ENCODE results near the gene TRNP1. TPM values are rescaled to one million over a fixed set of nuclear protein-coding genes. Genes with fewer than 3 reads are reported as not detected.
A peak's percentile ranks its signal among the peaks of the same experiment; 100 is the strongest.

TRNP1 gene
- polyA plus RNA-seq, 3 donors = 0.55 to 2.8 (median 0.92) TPM

DNA sequence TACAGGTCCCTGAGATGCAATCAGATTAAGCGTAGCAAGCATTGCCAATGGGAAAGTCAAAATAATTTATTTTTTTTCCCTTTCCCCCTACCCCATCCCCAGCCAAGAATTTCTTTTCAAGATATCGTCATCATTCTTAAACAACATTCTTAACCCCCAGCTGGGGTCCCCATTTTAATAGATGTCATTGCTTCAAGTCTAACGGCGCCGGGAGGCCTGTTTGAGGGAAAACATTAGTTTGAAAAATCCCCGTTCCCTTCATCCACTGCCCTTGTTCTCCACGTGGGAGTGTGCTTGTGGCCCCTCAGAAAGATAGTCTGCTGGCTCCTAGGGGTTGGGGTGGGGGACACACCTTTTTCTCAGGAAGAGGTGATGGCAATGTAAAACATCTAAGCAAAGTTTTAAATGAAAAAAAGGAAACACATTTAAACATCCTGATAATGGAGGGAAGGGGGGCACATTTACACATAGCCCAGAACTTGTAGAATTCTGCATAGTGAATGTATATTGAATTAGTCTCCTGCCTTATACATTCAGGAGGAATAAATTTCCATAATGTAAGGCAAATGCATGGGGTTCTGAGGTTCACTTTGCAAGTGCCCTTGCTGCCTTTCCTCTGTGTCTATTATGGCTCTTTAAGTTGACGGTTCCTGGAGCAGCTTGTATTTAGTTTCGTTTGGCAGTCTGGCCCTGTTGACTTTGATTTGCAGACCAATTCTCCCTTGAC lies 6.8 kb downstream of the TRNP1 start:
- H3K9me3 Mint-ChIP-seq = peaks cover 0 to 10% (median 0%) of the 10 kb centered on the region in 7 donors

DNA sequence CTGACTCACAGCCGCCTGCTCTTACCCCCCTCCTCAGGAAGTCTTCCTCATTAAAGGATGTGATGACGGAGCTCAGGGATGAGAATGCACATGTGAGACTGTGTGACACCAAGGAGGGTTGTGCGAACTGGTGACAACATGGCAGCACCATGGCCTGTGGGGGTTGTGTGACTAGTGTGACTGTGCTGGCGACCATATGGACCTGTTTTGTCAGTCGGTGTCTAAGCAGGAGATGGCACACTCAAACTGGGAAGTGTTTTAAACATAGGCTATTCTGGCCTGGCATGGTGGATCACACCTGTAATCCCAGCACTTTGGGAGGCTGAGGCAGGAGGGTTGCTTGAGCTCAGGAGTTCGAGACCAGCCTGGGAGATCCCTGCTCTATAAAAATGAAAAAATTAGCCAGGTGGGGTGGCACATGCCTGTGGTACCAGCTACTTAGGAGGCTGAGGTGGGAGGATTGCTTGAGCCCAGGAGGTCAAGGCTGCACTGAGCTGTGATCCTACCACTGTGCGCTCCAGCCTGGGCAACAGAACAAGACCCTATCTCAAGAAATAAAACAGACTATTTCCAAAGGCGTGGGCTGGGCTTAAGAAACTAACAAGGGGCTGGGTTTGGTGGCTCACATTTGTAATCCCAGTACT lies 7.4 kb downstream of the TRNP1 start:
- Histone ChIP-seq H3K4me2 (replicated peaks; ENCODE audit: extremely low read depth, low read length, poor library complexity, severe bottlenecking) (peak overlapping the region; percentile 68), H3K79me2 (ENCODE audit: insufficient read depth, low read length) (no peaks in the 10 kb centered on the region), H3K36me3 (replicated peaks in 1 of 2; ENCODE audit: control insufficient read depth in 1 of 2, insufficient read depth in 2 of 2, low read length in 2 of 2) (no peaks in the 10 kb centered on the region), H2AFZ (ENCODE audit: insufficient read depth, low read depth, low read length, poor library complexity, severe bottlenecking) (peak overlapping the region; percentile 8), H3K27me3 (ENCODE audit: control insufficient read depth in 2 of 2, insufficient read depth in 2 of 2, low read length in 2 of 2) (peaks cover 3 to 9% of the 10 kb centered on the region in 2 donors), H4K20me1 (ENCODE audit: insufficient read depth, low read length) (no peaks in the 10 kb centered on the region), H3K9ac (ENCODE audit: insufficient read depth, low read length, poor library complexity, severe bottlenecking) (peak overlapping the region; percentile 80), H3K27ac (ENCODE audit: low read depth in 1 of 2, low read length in 2 of 2) (peak overlapping the region; percentile 90 to 99), H3K4me1 (ENCODE audit: control insufficient read depth in 1 of 2, insufficient read depth in 2 of 2, low read length in 2 of 2) (peaks cover 41 to 54% of the 10 kb centered on the region in 2 donors), H3K9me3 (replicated peaks in 1 of 2; ENCODE audit: control insufficient read depth in 1 of 2, insufficient read depth in 1 of 2, low read length in 2 of 2) (no peaks in the 10 kb centered on the region), H3K4me3 (replicated peaks in 1 of 3; ENCODE audit: low read depth in 2 of 3, low read length in 3 of 3) (peak overlapping the region in 1 of 3 experiments; percentile 59)
- Mint-ChIP-seq H3K9me3 (peaks cover 0 to 3% (median 0%) of the 10 kb centered on the region in 7 donors), H3K27ac (peak overlapping the region; percentile 96 to 99 (median 98)), H3K4me3 (peak overlapping the region in 1 of 2 donors; percentile 46), H3K27me3 (ENCODE audit: low read depth in 3 of 3) (peaks cover 11 to 15% (median 15%) of the 10 kb centered on the region in 3 donors), H3K36me3 (peaks cover 0 to 8% of the 10 kb centered on the region in 2 donors), H3K4me1 (peaks cover 54% of the 10 kb centered on the region)
- DNase-seq = peak; percentile 86 to 93 (median 87)
- WGBS (ENCODE audit: insufficient coverage) = 79% methylated on average over 4 of the region's 8 CpGs
- TF ChIP-seq, protein P1, sequence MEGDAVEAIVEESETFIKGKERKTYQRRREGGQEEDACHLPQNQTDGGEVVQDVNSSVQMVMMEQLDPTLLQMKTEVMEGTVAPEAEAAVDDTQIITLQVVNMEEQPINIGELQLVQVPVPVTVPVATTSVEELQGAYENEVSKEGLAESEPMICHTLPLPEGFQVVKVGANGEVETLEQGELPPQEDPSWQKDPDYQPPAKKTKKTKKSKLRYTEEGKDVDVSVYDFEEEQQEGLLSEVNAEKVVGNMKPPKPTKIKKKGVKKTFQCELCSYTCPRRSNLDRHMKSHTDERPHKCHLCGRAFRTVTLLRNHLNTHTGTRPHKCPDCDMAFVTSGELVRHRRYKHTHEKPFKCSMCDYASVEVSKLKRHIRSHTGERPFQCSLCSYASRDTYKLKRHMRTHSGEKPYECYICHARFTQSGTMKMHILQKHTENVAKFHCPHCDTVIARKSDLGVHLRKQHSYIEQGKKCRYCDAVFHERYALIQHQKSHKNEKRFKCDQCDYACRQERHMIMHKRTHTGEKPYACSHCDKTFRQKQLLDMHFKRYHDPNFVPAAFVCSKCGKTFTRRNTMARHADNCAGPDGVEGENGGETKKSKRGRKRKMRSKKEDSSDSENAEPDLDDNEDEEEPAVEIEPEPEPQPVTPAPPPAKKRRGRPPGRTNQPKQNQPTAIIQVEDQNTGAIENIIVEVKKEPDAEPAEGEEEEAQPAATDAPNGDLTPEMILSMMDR (IDR thresholded peaks at IDR 0.05) = no peak
- intact Hi-C loops (cut with micrococcal nuclease) = loop anchor here (2.0 to 5.0 kb wide), 4 partner anchors 69 to 631 kb away; no protein-coding TSS in a partner anchor

More for the DNA sequence above, 6.8 kb downstream of the TRNP1 start:
- Histone ChIP-seq H3K27me3 (ENCODE audit: control insufficient read depth in 2 of 2, insufficient read depth in 2 of 2, low read length in 2 of 2) (peaks cover 8 to 16% of the 10 kb centered on the region in 2 donors), H4K20me1 (ENCODE audit: insufficient read depth, low read length) (no peaks in the 10 kb centered on the region), H3K4me3 (replicated peaks in 1 of 3; ENCODE audit: low read depth in 2 of 3, low read length in 3 of 3) (no peak overlapping the region), H3K4me2 (replicated peaks; ENCODE audit: extremely low read depth, low read length, poor library complexity, severe bottlenecking) (no peak overlapping the region), H3K9ac (ENCODE audit: insufficient read depth, low read length, poor library complexity, severe bottlenecking) (peak overlapping the region; percentile 13), H3K36me3 (replicated peaks in 1 of 2; ENCODE audit: control insufficient read depth in 1 of 2, insufficient read depth in 2 of 2, low read length in 2 of 2) (no peaks in the 10 kb centered on the region), H3K9me3 (replicated peaks in 1 of 2; ENCODE audit: control insufficient read depth in 1 of 2, insufficient read depth in 1 of 2, low read length in 2 of 2) (no peaks in the 10 kb centered on the region), H3K79me2 (ENCODE audit: insufficient read depth, low read length) (no peaks in the 10 kb centered on the region), H3K4me1 (ENCODE audit: control insufficient read depth in 1 of 2, insufficient read depth in 2 of 2, low read length in 2 of 2) (peaks cover 41 to 54% of the 10 kb centered on the region in 2 donors), H3K27ac (ENCODE audit: low read depth in 1 of 2, low read length in 2 of 2) (peak overlapping the region; percentile 90 to 99), H2AFZ (ENCODE audit: insufficient read depth, low read depth, low read length, poor library complexity, severe bottlenecking) (no peak overlapping the region)
- WGBS (ENCODE audit: insufficient coverage) = 100% methylated on average over 1 of the region's 9 CpGs
- H3K4me1 Mint-ChIP-seq = peaks cover 57% of the 10 kb centered on the region
- H3K27ac Mint-ChIP-seq = peak overlapping the region; percentile 96 to 99 (median 98)
- no peak overlapping the region for H3K4me3 Mint-ChIP-seq
- H3K36me3 Mint-ChIP-seq = peaks cover 3 to 12% of the 10 kb centered on the region in 2 donors
- peaks cover 18 to 22% (median 22%) of the 10 kb centered on the region in 3 donors for H3K27me3 Mint-ChIP-seq (ENCODE audit: low read depth in 3 of 3)
- no peak for DNase-seq
- TF ChIP-seq, protein P1 (IDR thresholded peaks at IDR 0.05) = no peak
- intact Hi-C loops (cut with micrococcal nuclease) = loop anchor here (2.0 to 5.0 kb wide), 4 partner anchors 68 to 632 kb away; no protein-coding TSS in a partner anchor
